HCT116 (cell line): ENCODE measurements around the gene ADGRV1.

Source experiments
- CEBPB ChIP-seq: IDR thresholded peaks from 2 replicates; pipeline ENCODE4 v1.6.1; 2012; ENCODE audit warnings: low read depth
- POLR2A ChIP-seq: IDR thresholded peaks from 2 replicates; pipeline ENCODE4 v1.7.0; 2011; ENCODE audit warnings: borderline replicate concordance; ENCODE audit not compliant: insufficient read depth, insufficient read length; ENCODE audit errors: extremely low read depth
- TCF7L2 ChIP-seq: IDR thresholded peaks from 2 replicates; pipeline ENCODE4 v1.7.0; 2011; ENCODE audit warnings: borderline replicate concordance, inconsistent platforms; ENCODE audit not compliant: insufficient read depth, insufficient read length; ENCODE audit errors: extremely low read depth
- TF ChIP-seq, protein P1 (sequence below): IDR thresholded peaks from 2 replicates; pipeline ENCODE4 v1.6.1; 2012
- TF ChIP-seq, protein P2 (sequence below): IDR thresholded peaks from 2 replicates; pipeline ENCODE4 v1.6.1; 2012; ENCODE audit warnings: low read depth
- TF ChIP-seq, protein P3 (sequence below), 3 experiments: fragments of 200-600 bp in 1 of 3; sonication (generic) in 1 of 3; IDR thresholded peaks in 2 of 3; conservative IDR thresholded peaks in 1 of 3; 2 replicates each; pipeline ENCODE4 v1.5.1; 2012 to 2017; ENCODE audit warnings: low read depth in 2 of 3, low read length in 2 of 3, antibody characterized with exemption in 1 of 3, borderline replicate concordance in 1 of 3, control low read depth in 1 of 3, mild to moderate bottlenecking in 1 of 3, mixed read lengths in 1 of 3, mixed run types in 1 of 3, moderate library complexity in 1 of 3; ENCODE audit not compliant: insufficient read depth in 1 of 3

DNA sequence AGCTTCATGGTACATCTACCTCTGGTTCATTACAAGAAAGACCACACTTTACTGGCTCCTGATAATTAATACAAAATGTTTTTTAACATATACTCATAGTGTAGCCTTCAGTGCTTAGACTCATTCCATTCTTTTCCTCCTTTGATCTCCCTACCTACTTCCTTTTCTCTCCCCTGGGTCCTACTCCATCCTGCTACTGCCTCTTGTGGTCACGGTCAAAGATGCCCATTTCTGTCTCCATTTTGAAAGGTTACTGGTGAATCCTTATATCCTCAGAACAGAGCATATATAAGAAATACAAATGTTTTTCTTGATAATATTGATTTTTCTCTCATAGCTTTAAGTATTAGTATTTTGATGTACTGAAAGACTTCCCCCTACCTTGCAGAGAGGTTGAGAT is 448.7 kb downstream of the ADGRV1 start:
- TF ChIP-seq CEBPB (no peak), POLR2A (no peak), TCF7L2 (no peak)
- TF ChIP-seq, protein P1, sequence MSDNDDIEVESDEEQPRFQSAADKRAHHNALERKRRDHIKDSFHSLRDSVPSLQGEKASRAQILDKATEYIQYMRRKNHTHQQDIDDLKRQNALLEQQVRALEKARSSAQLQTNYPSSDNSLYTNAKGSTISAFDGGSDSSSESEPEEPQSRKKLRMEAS, result no peak
- TF ChIP-seq, protein P2, sequence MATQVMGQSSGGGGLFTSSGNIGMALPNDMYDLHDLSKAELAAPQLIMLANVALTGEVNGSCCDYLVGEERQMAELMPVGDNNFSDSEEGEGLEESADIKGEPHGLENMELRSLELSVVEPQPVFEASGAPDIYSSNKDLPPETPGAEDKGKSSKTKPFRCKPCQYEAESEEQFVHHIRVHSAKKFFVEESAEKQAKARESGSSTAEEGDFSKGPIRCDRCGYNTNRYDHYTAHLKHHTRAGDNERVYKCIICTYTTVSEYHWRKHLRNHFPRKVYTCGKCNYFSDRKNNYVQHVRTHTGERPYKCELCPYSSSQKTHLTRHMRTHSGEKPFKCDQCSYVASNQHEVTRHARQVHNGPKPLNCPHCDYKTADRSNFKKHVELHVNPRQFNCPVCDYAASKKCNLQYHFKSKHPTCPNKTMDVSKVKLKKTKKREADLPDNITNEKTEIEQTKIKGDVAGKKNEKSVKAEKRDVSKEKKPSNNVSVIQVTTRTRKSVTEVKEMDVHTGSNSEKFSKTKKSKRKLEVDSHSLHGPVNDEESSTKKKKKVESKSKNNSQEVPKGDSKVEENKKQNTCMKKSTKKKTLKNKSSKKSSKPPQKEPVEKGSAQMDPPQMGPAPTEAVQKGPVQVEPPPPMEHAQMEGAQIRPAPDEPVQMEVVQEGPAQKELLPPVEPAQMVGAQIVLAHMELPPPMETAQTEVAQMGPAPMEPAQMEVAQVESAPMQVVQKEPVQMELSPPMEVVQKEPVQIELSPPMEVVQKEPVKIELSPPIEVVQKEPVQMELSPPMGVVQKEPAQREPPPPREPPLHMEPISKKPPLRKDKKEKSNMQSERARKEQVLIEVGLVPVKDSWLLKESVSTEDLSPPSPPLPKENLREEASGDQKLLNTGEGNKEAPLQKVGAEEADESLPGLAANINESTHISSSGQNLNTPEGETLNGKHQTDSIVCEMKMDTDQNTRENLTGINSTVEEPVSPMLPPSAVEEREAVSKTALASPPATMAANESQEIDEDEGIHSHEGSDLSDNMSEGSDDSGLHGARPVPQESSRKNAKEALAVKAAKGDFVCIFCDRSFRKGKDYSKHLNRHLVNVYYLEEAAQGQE, result no peak
- TF ChIP-seq, protein P3, sequence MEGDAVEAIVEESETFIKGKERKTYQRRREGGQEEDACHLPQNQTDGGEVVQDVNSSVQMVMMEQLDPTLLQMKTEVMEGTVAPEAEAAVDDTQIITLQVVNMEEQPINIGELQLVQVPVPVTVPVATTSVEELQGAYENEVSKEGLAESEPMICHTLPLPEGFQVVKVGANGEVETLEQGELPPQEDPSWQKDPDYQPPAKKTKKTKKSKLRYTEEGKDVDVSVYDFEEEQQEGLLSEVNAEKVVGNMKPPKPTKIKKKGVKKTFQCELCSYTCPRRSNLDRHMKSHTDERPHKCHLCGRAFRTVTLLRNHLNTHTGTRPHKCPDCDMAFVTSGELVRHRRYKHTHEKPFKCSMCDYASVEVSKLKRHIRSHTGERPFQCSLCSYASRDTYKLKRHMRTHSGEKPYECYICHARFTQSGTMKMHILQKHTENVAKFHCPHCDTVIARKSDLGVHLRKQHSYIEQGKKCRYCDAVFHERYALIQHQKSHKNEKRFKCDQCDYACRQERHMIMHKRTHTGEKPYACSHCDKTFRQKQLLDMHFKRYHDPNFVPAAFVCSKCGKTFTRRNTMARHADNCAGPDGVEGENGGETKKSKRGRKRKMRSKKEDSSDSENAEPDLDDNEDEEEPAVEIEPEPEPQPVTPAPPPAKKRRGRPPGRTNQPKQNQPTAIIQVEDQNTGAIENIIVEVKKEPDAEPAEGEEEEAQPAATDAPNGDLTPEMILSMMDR (IDR thresholded peaks at IDR 0.05 in 2 of 3, conservative IDR thresholded peaks at IDR 0.05 in 1 of 3; ENCODE audit: borderline replicate concordance in 1 of 3, insufficient read depth in 1 of 3, low read depth in 2 of 3, low read length in 2 of 3), result peak in 1 of 3 experiments; percentile 37; a peak in 1 of 6 replicates
